ENCODE measurements around the gene HSPB6. TPM values are rescaled to one million over a fixed set of nuclear protein-coding genes. Genes with fewer than 3 reads are reported as not detected.

The HSPB6 gene
- total and polyA plus RNA-seq, 2 of the 8 experiments (the other 6 are each of a cell fraction or from before 2014, with no cell fraction given), result 0.91 TPM; not detected in 1

DNA sequence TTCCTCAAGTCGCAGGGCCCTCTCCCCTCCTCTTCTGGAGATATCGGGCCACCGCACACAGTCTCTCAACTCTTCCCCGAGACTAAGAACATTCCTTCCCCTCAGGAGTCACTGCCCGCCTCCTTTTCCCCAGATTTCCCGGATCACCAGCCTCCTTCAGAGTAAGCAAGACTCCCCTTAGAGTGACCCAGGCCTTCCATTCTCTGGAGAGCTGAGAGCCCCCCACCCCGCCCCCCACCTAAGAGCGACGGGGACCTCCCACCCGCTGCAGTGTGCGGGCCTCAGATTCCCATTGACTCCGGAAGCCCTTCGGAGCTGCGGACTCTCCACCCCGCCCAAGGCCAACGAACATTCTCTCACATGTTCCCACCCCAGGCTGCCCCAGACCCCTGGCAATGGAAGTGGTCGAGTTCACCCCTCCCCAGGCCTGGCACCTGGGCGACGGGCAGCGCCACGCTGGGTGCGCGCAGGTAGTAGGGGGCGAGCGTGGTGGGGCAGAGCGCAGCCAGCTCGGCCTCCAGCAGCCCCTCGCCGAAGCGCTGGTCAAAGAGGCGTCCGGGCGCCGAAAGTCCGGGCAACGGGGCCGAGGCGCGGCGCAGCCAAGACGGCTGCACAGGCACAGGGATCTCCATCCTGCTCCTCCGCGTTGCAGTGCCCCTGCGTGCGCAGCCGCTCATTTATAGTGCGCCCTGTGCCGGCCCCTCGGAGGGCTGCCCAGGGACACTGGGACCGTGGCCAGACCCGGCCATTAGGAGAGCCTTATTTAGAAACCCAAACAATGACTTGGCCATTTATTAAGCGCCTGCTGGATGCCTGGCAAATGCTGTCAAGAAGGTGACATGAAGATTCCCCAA lies at the start of gene HSPB6 (continued):
- TF ChIP-seq, protein P1, sequence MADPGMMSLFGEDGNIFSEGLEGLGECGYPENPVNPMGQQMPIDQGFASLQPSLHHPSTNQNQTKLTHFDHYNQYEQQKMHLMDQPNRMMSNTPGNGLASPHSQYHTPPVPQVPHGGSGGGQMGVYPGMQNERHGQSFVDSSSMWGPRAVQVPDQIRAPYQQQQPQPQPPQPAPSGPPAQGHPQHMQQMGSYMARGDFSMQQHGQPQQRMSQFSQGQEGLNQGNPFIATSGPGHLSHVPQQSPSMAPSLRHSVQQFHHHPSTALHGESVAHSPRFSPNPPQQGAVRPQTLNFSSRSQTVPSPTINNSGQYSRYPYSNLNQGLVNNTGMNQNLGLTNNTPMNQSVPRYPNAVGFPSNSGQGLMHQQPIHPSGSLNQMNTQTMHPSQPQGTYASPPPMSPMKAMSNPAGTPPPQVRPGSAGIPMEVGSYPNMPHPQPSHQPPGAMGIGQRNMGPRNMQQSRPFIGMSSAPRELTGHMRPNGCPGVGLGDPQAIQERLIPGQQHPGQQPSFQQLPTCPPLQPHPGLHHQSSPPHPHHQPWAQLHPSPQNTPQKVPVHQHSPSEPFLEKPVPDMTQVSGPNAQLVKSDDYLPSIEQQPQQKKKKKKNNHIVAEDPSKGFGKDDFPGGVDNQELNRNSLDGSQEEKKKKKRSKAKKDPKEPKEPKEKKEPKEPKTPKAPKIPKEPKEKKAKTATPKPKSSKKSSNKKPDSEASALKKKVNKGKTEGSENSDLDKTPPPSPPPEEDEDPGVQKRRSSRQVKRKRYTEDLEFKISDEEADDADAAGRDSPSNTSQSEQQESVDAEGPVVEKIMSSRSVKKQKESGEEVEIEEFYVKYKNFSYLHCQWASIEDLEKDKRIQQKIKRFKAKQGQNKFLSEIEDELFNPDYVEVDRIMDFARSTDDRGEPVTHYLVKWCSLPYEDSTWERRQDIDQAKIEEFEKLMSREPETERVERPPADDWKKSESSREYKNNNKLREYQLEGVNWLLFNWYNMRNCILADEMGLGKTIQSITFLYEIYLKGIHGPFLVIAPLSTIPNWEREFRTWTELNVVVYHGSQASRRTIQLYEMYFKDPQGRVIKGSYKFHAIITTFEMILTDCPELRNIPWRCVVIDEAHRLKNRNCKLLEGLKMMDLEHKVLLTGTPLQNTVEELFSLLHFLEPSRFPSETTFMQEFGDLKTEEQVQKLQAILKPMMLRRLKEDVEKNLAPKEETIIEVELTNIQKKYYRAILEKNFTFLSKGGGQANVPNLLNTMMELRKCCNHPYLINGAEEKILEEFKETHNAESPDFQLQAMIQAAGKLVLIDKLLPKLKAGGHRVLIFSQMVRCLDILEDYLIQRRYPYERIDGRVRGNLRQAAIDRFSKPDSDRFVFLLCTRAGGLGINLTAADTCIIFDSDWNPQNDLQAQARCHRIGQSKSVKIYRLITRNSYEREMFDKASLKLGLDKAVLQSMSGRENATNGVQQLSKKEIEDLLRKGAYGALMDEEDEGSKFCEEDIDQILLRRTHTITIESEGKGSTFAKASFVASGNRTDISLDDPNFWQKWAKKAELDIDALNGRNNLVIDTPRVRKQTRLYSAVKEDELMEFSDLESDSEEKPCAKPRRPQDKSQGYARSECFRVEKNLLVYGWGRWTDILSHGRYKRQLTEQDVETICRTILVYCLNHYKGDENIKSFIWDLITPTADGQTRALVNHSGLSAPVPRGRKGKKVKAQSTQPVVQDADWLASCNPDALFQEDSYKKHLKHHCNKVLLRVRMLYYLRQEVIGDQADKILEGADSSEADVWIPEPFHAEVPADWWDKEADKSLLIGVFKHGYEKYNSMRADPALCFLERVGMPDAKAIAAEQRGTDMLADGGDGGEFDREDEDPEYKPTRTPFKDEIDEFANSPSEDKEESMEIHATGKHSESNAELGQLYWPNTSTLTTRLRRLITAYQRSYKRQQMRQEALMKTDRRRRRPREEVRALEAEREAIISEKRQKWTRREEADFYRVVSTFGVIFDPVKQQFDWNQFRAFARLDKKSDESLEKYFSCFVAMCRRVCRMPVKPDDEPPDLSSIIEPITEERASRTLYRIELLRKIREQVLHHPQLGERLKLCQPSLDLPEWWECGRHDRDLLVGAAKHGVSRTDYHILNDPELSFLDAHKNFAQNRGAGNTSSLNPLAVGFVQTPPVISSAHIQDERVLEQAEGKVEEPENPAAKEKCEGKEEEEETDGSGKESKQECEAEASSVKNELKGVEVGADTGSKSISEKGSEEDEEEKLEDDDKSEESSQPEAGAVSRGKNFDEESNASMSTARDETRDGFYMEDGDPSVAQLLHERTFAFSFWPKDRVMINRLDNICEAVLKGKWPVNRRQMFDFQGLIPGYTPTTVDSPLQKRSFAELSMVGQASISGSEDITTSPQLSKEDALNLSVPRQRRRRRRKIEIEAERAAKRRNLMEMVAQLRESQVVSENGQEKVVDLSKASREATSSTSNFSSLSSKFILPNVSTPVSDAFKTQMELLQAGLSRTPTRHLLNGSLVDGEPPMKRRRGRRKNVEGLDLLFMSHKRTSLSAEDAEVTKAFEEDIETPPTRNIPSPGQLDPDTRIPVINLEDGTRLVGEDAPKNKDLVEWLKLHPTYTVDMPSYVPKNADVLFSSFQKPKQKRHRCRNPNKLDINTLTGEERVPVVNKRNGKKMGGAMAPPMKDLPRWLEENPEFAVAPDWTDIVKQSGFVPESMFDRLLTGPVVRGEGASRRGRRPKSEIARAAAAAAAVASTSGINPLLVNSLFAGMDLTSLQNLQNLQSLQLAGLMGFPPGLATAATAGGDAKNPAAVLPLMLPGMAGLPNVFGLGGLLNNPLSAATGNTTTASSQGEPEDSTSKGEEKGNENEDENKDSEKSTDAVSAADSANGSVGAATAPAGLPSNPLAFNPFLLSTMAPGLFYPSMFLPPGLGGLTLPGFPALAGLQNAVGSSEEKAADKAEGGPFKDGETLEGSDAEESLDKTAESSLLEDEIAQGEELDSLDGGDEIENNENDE (IDR thresholded peaks at IDR 0.05; ENCODE audit: insufficient replicate concordance, low read length), result no peak
- TF ChIP-seq CREB1 (IDR thresholded peaks at IDR 0.05) (no peak), HDAC2 (IDR thresholded peaks at IDR 0.05; ENCODE audit: borderline replicate concordance in 1 of 2, low read depth in 2 of 2, low read length in 2 of 2) (no peak), EZH2 (IDR thresholded peaks at IDR 0.05; ENCODE audit: low read depth, low read length, severe bottlenecking) (peak; percentile 43)
- TF ChIP-seq, protein P2, sequence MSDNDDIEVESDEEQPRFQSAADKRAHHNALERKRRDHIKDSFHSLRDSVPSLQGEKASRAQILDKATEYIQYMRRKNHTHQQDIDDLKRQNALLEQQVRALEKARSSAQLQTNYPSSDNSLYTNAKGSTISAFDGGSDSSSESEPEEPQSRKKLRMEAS (IDR thresholded peaks at IDR 0.05), result no peak
- TF ChIP-seq, protein P3, sequence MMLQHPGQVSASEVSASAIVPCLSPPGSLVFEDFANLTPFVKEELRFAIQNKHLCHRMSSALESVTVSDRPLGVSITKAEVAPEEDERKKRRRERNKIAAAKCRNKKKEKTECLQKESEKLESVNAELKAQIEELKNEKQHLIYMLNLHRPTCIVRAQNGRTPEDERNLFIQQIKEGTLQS (IDR thresholded peaks at IDR 0.05; ENCODE audit: insufficient read depth, low read depth, low read length), result no peak

Measured in H1 (cell line).